K562 (cell line): Measurements from ENCODE around the gene IQUB. TPM values are rescaled to one million over a fixed set of nuclear protein-coding genes. Genes with fewer than 3 reads are reported as not detected.

Experiments used
- ARID1B ChIP-seq: fragments of 450-650 bp; IDR thresholded peaks from 2 replicates; pipeline ENCODE4 v1.6.1; 2016; ENCODE audit warnings: antibody characterized with exemption, mild to moderate bottlenecking, inconsistent platforms
- ETV5 ChIP-seq: sonication (generic); formaldehyde crosslinking; IDR thresholded peaks from 2 replicates; pipeline ENCODE4 v1.4.0; 2020; ENCODE audit warnings: low read depth, mild to moderate bottlenecking, missing genetic modification reagents
- HMG20B ChIP-seq: fragments of 250-450 bp; sonication (Bioruptor Pico); IDR thresholded peaks from 2 replicates; pipeline ENCODE4 v1.5.0; 2021; ENCODE audit warnings: mild to moderate bottlenecking
- HSF4 ChIP-seq: fragments of 250-450 bp; sonication (Bioruptor Pico); IDR thresholded peaks from 2 replicates; pipeline ENCODE4 v2.1.2; 2022; ENCODE audit warnings: mild to moderate bottlenecking, moderate library complexity, borderline replicate concordance
- MTA3 ChIP-seq: fragments of 450-650 bp; formaldehyde crosslinking; IDR thresholded peaks from 2 replicates; pipeline ENCODE4 v1.6.1; 2017; ENCODE audit warnings: mild to moderate bottlenecking, borderline replicate concordance
- NFATC3 ChIP-seq: fragments of 450-650 bp; IDR thresholded peaks from 2 replicates; pipeline ENCODE4 v1.6.1; 2017; ENCODE audit warnings: mild to moderate bottlenecking
- RBM25 ChIP-seq: fragments of 200-400 bp; formaldehyde crosslinking; IDR thresholded peaks from 2 replicates; pipeline ENCODE4 v1.6.1; 2018; ENCODE audit warnings: low read length, low read depth, moderate library complexity; ENCODE audit not compliant: severe bottlenecking
- RCOR1 ChIP-seq, 2 experiments: IDR thresholded peaks; 2 replicates each; pipeline ENCODE4 v1.6.1; 2012; ENCODE audit warnings: low read depth in 2 of 2, low read length in 2 of 2, borderline replicate concordance in 1 of 2, improper control_type of control experiment in 1 of 2
- RHOXF2B ChIP-seq: fragments of 250-450 bp; sonication (Bioruptor Pico); conservative IDR thresholded peaks from 2 replicates; pipeline ENCODE4 v1.5.1; 2021
- SMARCC2 ChIP-seq: fragments of 450-650 bp; IDR thresholded peaks from 2 replicates; pipeline ENCODE4 v1.6.1; 2017; ENCODE audit warnings: antibody characterized with exemption, moderate library complexity, mild to moderate bottlenecking, low read depth
- ZNF3 ChIP-seq: fragments of 250-450 bp; sonication (Bioruptor Pico); IDR thresholded peaks from 2 replicates; pipeline ENCODE4 v1.5.0; 2021; ENCODE audit warnings: mild to moderate bottlenecking, moderate library complexity
- ZNF311 ChIP-seq: fragments of 250-450 bp; sonication (Bioruptor Pico); IDR thresholded peaks from 2 replicates; pipeline ENCODE4 v1.4.0; 2020; ENCODE audit warnings: mild to moderate bottlenecking, moderate library complexity
- ZNF695 ChIP-seq: fragments of 450-650 bp; formaldehyde crosslinking; IDR thresholded peaks from 2 replicates; pipeline ENCODE4 v1.4.0; 2020; ENCODE audit warnings: mild to moderate bottlenecking, moderate library complexity
- polyA plus RNA-seq, 8 experiments: library from polyadenylated mRNA; depleted of rRNA in 4 of 8; stranded (reverse) in 5 of 8; unstranded in 3 of 8; fragments of >200 nt; fragmentation: Nextera tagmentation in 2 of 8; fragmentation: Illumina TruSeq in 1 of 8; extraction: Ambion mirVana in 2 of 8; extraction: Trizol in 1 of 8; gene quantifications; 2 replicates each; pipeline versions ENCODE4 v1.2.1 to v1.2.3, GENCODE V29; 2011 to 2014; ENCODE audit warnings: inconsistent platforms in 1 of 8, missing spikeins in 1 of 8
- total RNA-seq, 7 experiments: library from RNA; depleted of rRNA in 6 of 7; stranded (reverse); fragments of >200 nt in 6 of 7; fragmentation: Illumina TruSeq in 2 of 7; extraction: Trizol in 2 of 7; gene quantifications; 2 replicates each; pipeline versions ENCODE4 v1.2.1 to v1.2.3, GENCODE V29; 2011 to 2021; ENCODE audit warnings: low replicate concordance in 1 of 7
- TF ChIP-seq, protein P1 (sequence below): sonication (generic); formaldehyde crosslinking; IDR thresholded peaks from 2 replicates; pipeline ENCODE4 v1.8.0; 2022; ENCODE audit warnings: missing genetic modification reagents, mild to moderate bottlenecking, borderline replicate concordance
- TF ChIP-seq, protein P2 (sequence below): conservative IDR thresholded peaks from 2 replicates; pipeline ENCODE4 v1.6.1; 2011; ENCODE audit warnings: low read depth, mild to moderate bottlenecking, low read length; ENCODE audit not compliant: control insufficient read depth
- TF ChIP-seq, protein P3 (sequence below): fragments of 250-450 bp; sonication (Bioruptor Pico); IDR thresholded peaks from 2 replicates; pipeline ENCODE4 v1.4.0; 2020; ENCODE audit warnings: mild to moderate bottlenecking, moderate library complexity
- TF ChIP-seq, protein P4 (sequence below), 2 experiments: fragments of 450-650 bp; IDR thresholded peaks; 2 replicates each; pipeline ENCODE4 v1.6.1; 2016

IQUB gene
- total and polyA plus RNA-seq, 9 of the 15 experiments (the other 6 are each of a cell fraction or from before 2014, with no cell fraction given): 0.62 to 2.6 (median 1.4) TPM

DNA sequence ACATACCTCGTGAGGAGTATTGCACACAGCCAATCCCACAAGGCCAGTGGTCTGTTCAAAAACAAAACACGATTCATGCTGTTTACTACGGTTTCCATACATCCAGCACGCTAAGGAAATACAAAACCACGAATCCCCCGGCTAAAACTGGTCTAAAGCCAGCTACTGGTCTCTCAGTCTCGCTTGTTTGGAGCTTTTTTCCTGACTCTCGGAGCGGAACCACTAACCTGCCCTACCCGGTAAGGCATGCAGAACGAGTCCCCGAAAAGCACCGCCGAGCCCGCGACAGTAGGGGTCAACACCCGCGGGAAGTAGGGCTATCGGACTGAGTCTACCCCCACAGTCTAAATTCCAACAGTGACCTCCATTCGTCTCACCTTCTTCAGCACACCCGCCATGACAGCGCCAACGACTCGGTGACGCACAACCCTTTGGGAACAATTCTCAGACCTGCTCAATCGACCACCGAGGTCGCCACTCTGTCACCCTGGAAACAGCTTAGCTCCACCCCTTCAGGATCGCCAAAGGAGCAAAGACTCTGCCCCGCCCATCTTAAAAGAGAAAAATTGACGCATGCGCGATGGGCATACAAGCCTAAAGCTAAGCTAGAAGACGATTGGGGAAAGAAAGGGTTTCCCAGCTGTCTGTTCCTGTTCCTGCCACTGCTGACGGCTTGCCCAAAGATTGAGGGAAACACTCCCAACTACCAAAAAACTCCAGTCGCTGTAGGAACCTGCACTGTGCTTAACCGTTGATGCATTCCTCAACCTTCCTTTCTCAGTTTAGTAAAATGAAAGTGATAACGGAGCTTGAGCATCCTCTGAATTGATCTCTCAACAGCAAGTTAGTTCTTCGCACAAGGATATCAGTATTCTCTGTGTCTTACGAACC lies 23.2 kb upstream of the IQUB start, which contains the start of gene NDUFA5 (continued):
- TF ChIP-seq, protein P1, sequence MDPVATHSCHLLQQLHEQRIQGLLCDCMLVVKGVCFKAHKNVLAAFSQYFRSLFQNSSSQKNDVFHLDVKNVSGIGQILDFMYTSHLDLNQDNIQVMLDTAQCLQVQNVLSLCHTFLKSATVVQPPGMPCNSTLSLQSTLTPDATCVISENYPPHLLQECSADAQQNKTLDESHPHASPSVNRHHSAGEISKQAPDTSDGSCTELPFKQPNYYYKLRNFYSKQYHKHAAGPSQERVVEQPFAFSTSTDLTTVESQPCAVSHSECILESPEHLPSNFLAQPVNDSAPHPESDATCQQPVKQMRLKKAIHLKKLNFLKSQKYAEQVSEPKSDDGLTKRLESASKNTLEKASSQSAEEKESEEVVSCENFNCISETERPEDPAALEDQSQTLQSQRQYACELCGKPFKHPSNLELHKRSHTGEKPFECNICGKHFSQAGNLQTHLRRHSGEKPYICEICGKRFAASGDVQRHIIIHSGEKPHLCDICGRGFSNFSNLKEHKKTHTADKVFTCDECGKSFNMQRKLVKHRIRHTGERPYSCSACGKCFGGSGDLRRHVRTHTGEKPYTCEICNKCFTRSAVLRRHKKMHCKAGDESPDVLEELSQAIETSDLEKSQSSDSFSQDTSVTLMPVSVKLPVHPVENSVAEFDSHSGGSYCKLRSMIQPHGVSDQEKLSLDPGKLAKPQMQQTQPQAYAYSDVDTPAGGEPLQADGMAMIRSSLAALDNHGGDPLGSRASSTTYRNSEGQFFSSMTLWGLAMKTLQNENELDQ: no peak
- TF ChIP-seq ZNF311 (CRISPR knock-in tag): no peak
- no peak for TF ChIP-seq HSF4
- no peak for TF ChIP-seq ZNF695 (CRISPR knock-in tag)
- TF ChIP-seq HMG20B (CRISPR knock-in tag): no peak
- TF ChIP-seq, protein P2, sequence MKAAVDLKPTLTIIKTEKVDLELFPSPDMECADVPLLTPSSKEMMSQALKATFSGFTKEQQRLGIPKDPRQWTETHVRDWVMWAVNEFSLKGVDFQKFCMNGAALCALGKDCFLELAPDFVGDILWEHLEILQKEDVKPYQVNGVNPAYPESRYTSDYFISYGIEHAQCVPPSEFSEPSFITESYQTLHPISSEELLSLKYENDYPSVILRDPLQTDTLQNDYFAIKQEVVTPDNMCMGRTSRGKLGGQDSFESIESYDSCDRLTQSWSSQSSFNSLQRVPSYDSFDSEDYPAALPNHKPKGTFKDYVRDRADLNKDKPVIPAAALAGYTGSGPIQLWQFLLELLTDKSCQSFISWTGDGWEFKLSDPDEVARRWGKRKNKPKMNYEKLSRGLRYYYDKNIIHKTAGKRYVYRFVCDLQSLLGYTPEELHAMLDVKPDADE: peak; percentile 79
- no peak for TF ChIP-seq RBM25
- TF ChIP-seq MTA3: no peak; the same call in none of the 2 replicates
- no peak; the same call in 1 of the 2 replicates for TF ChIP-seq ARID1B
- TF ChIP-seq, protein P3, sequence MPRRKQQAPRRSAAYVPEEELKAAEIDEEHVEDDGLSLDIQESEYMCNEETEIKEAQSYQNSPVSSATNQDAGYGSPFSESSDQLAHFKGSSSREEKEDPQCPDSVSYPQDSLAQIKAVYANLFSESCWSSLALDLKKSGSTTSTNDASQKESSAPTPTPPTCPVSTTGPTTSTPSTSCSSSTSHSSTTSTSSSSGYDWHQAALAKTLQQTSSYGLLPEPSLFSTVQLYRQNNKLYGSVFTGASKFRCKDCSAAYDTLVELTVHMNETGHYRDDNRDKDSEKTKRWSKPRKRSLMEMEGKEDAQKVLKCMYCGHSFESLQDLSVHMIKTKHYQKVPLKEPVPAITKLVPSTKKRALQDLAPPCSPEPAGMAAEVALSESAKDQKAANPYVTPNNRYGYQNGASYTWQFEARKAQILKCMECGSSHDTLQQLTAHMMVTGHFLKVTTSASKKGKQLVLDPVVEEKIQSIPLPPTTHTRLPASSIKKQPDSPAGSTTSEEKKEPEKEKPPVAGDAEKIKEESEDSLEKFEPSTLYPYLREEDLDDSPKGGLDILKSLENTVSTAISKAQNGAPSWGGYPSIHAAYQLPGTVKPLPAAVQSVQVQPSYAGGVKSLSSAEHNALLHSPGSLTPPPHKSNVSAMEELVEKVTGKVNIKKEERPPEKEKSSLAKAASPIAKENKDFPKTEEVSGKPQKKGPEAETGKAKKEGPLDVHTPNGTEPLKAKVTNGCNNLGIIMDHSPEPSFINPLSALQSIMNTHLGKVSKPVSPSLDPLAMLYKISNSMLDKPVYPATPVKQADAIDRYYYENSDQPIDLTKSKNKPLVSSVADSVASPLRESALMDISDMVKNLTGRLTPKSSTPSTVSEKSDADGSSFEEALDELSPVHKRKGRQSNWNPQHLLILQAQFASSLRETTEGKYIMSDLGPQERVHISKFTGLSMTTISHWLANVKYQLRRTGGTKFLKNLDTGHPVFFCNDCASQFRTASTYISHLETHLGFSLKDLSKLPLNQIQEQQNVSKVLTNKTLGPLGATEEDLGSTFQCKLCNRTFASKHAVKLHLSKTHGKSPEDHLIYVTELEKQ: no peak
- TF ChIP-seq ETV5 (CRISPR knock-in tag): no peak; the same call in 1 of the 2 replicates
- no peak for TF ChIP-seq NFATC3
- 0 out of 2 replicates have a peak, but pooled peaks have one; percentile 17 for TF ChIP-seq RHOXF2B (CRISPR knock-in tag)
- TF ChIP-seq, protein P4, sequence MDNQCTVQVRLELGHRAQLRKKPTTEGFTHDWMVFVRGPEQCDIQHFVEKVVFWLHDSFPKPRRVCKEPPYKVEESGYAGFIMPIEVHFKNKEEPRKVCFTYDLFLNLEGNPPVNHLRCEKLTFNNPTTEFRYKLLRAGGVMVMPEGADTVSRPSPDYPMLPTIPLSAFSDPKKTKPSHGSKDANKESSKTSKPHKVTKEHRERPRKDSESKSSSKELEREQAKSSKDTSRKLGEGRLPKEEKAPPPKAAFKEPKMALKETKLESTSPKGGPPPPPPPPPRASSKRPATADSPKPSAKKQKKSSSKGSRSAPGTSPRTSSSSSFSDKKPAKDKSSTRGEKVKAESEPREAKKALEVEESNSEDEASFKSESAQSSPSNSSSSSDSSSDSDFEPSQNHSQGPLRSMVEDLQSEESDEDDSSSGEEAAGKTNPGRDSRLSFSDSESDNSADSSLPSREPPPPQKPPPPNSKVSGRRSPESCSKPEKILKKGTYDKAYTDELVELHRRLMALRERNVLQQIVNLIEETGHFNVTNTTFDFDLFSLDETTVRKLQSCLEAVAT (IDR thresholded peaks at IDR 0.05): peak in 1 of 2 experiments; percentile 100; a peak in 2 of 4 replicates
- TF ChIP-seq ZNF3 (CRISPR knock-in tag): no peak
- no peak for TF ChIP-seq SMARCC2
- TF ChIP-seq RCOR1 (IDR thresholded peaks at IDR 0.05; ENCODE audit: borderline replicate concordance in 1 of 2, low read depth in 2 of 2, low read length in 2 of 2): peak in 1 of 2 experiments; percentile 71; a peak in 2 of 4 replicates
